WTC11 (cell line): Measurements from ENCODE around the gene LSR. TPM values are rescaled to one million over a fixed set of nuclear protein-coding genes. Genes with fewer than 3 reads are reported as not detected.
A peak's percentile ranks its signal among the peaks of the same experiment; 100 is the strongest.

ENCODE experiments used
- ATAC-seq: fragments of 200-7000 bp; cut with Tn5 transposase; 2 replicates; pipeline ENCODE4 v1.10.0; 2021; ENCODE audit warnings: mild to moderate bottlenecking, moderate library complexity
- CTCF ChIA-PET: fragments of 300-600 bp; sonication (Branson Sonifier 250); formaldehyde crosslinking; loops from one replicate; lab custom pipeline; 2021; ENCODE audit warnings: antibody characterized with exemption; lab: Charles Lee
- POLR2A ChIA-PET: fragments of 350-600 bp; sonication (Branson Sonifier 250); formaldehyde crosslinking; loops from one replicate; lab custom pipeline; 2021; ENCODE audit warnings: antibody characterized with exemption; lab: Charles Lee
- DNase-seq: peaks from one replicate; pipeline ENCODE4 v3.0.0; 2021; ENCODE audit warnings: low spot score
- H3K27ac Mint-ChIP-seq: 2 replicates; pipeline ENCODE4 v1.8.0; 2021; ENCODE audit warnings: mixed read lengths
- H3K27me3 Mint-ChIP-seq: 2 replicates; pipeline ENCODE4 v1.8.0; 2021; ENCODE audit warnings: low read depth, mild to moderate bottlenecking, moderate library complexity, mixed read lengths
- H3K36me3 Mint-ChIP-seq: 2 replicates; pipeline ENCODE4 v1.8.0; 2021; ENCODE audit warnings: mixed read lengths
- H3K4me1 Mint-ChIP-seq: 2 replicates; pipeline ENCODE4 v1.8.0; 2022; ENCODE audit warnings: mixed read lengths
- H3K4me3 Mint-ChIP-seq: 2 replicates; pipeline ENCODE4 v1.8.0; 2021; ENCODE audit warnings: mild to moderate bottlenecking, moderate library complexity, mixed read lengths
- H3K9me3 Mint-ChIP-seq: 2 replicates; pipeline ENCODE4 v1.8.0; 2021; ENCODE audit warnings: mixed read lengths
- ATF1 ChIP-seq: sonication (generic); formaldehyde crosslinking; IDR thresholded peaks from 2 replicates; pipeline ENCODE4 v1.8.1; 2023; ENCODE audit warnings: mild to moderate bottlenecking, moderate library complexity, missing genetic modification reagents
- CBFB ChIP-seq: sonication (generic); formaldehyde crosslinking; IDR thresholded peaks from 2 replicates; pipeline ENCODE4 v1.8.1; 2022; ENCODE audit warnings: mild to moderate bottlenecking, low read depth, missing genetic modification reagents
- ESRRA ChIP-seq: sonication (generic); formaldehyde crosslinking; IDR thresholded peaks from 2 replicates; pipeline ENCODE4 v1.8.1; 2022; ENCODE audit warnings: mild to moderate bottlenecking, missing genetic modification reagents, borderline replicate concordance
- ETV6 ChIP-seq: sonication (generic); formaldehyde crosslinking; IDR thresholded peaks from 2 replicates; pipeline ENCODE4 v1.8.1; 2022; ENCODE audit warnings: mild to moderate bottlenecking, missing genetic modification reagents
- GRHL2 ChIP-seq: fragments of 250-450 bp; sonication (Bioruptor Pico); IDR thresholded peaks from 2 replicates; pipeline ENCODE4 v1.8.0; 2022; ENCODE audit warnings: mild to moderate bottlenecking, moderate library complexity; ENCODE audit not compliant: insufficient replicate concordance, severe bottlenecking
- IRF2 ChIP-seq: sonication (generic); formaldehyde crosslinking; IDR thresholded peaks from 2 replicates; pipeline ENCODE4 v1.8.0; 2022; ENCODE audit warnings: low read depth, missing genetic modification reagents, borderline replicate concordance
- MYBL2 ChIP-seq: sonication (generic); formaldehyde crosslinking; IDR thresholded peaks from 2 replicates; pipeline ENCODE4 v1.8.1; 2023; ENCODE audit warnings: mild to moderate bottlenecking, moderate library complexity, missing genetic modification reagents
- NR2C2 ChIP-seq: sonication (generic); formaldehyde crosslinking; IDR thresholded peaks from 2 replicates; pipeline ENCODE4 v1.8.0; 2022; ENCODE audit warnings: mild to moderate bottlenecking, missing genetic modification reagents
- OVOL2 ChIP-seq: fragments of 250-450 bp; sonication (Bioruptor Pico); IDR thresholded peaks from 2 replicates; pipeline ENCODE4 v1.9.0; 2021; ENCODE audit warnings: mild to moderate bottlenecking, borderline replicate concordance
- PRRX2 ChIP-seq: fragments of 250-450 bp; sonication (Bioruptor Pico); IDR thresholded peaks from 2 replicates; pipeline ENCODE4 v1.8.0; 2021; ENCODE audit warnings: mild to moderate bottlenecking
- RELA ChIP-seq: sonication (generic); formaldehyde crosslinking; IDR thresholded peaks from 2 replicates; pipeline ENCODE4 v1.8.1; 2022; ENCODE audit warnings: missing genetic modification reagents, mild to moderate bottlenecking, borderline replicate concordance
- RORB ChIP-seq: fragments of 250-450 bp; sonication (Bioruptor Pico); IDR thresholded peaks from 2 replicates; pipeline ENCODE4 v1.9.0; 2021; ENCODE audit warnings: mild to moderate bottlenecking
- SMAD3 ChIP-seq: sonication (generic); formaldehyde crosslinking; IDR thresholded peaks from 2 replicates; pipeline ENCODE4 v1.8.0; 2022; ENCODE audit warnings: missing genetic modification reagents, mild to moderate bottlenecking, borderline replicate concordance
- ZBTB21 ChIP-seq: sonication (generic); formaldehyde crosslinking; IDR thresholded peaks from 2 replicates; pipeline ENCODE4 v1.8.1; 2023; ENCODE audit warnings: mild to moderate bottlenecking, missing genetic modification reagents, borderline replicate concordance
- ZMAT4 ChIP-seq: fragments of 250-450 bp; sonication (Bioruptor Pico); IDR thresholded peaks from 2 replicates; pipeline ENCODE4 v1.9.0; 2021; ENCODE audit warnings: mild to moderate bottlenecking
- ZNF121 ChIP-seq: sonication (generic); formaldehyde crosslinking; IDR thresholded peaks from 2 replicates; pipeline ENCODE4 v1.8.0; 2023; ENCODE audit warnings: missing genetic modification reagents
- ZNF219 ChIP-seq: sonication (generic); formaldehyde crosslinking; IDR thresholded peaks from 2 replicates; pipeline ENCODE4 v1.8.0; 2023; ENCODE audit warnings: missing genetic modification reagents, mild to moderate bottlenecking, borderline replicate concordance
- ZNF232 ChIP-seq: sonication (generic); formaldehyde crosslinking; IDR thresholded peaks from 2 replicates; pipeline ENCODE4 v1.8.0; 2022; ENCODE audit warnings: mild to moderate bottlenecking, missing genetic modification reagents
- ZNF281 ChIP-seq: sonication (generic); formaldehyde crosslinking; IDR thresholded peaks from 2 replicates; pipeline ENCODE4 v1.8.0; 2023; ENCODE audit warnings: mild to moderate bottlenecking, missing genetic modification reagents
- total RNA-seq: library from RNA; stranded (reverse); gene quantifications from 3 replicates; pipeline ENCODE4 v1.2.3, GENCODE V29; 2021
- TF ChIP-seq, protein P1 (sequence below): sonication (generic); formaldehyde crosslinking; IDR thresholded peaks from 2 replicates; pipeline ENCODE4 v1.8.0; 2023; ENCODE audit warnings: missing genetic modification reagents
- TF ChIP-seq, protein P2 (sequence below): fragments of 250-450 bp; sonication (Bioruptor Pico); IDR thresholded peaks from 2 replicates; pipeline ENCODE4 v1.9.0; 2021; ENCODE audit warnings: mild to moderate bottlenecking
- TF ChIP-seq, protein P3 (sequence below): fragments of 250-450 bp; sonication (Bioruptor Pico); conservative IDR thresholded peaks from 2 replicates; pipeline ENCODE4 v1.9.0; 2021; ENCODE audit warnings: mild to moderate bottlenecking
- TF ChIP-seq, protein P4 (sequence below): sonication (generic); formaldehyde crosslinking; IDR thresholded peaks from 2 replicates; pipeline ENCODE4 v1.8.1; 2022; ENCODE audit warnings: low read depth, missing genetic modification reagents, borderline replicate concordance

The LSR gene
- total RNA-seq, 1 experiment from 2014 or later: 130 TPM

DNA sequence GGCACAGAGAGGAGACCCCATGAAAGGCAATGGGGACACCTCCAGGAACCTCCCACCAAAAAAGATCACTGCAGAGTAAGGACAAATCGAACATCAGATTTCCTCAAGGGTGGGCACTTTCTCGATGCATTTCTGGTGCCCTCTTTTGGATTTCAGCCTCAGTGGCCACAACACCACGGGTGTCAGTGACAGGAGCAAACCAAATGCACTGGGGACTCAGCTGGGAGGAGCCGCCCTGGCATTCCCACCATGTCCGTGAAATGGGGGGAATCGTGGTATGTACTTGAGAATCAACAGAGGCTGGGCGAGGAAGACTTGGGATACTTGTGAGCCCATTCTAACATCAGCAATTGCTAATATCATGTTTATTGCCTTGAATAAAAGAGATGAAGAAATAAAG, 36.6 kb upstream of the LSR start:
- Mint-ChIP-seq H3K27me3 (no peaks in the 10 kb centered on the region; the same call in 1 of the 2 replicates), H3K36me3 (peaks cover 3% of the 10 kb centered on the region; the same call in 1 of the 2 replicates), H3K27ac (0 out of 2 replicates have a peak overlapping the region, but pooled peaks have one; percentile 41), H3K4me3 (no peak overlapping the region), H3K4me1 (peaks cover 14% of the 10 kb centered on the region), H3K9me3 (peaks cover 14% of the 10 kb centered on the region)
- TF ChIP-seq IRF2 (CRISPR knock-in tag) (no peak), SMAD3 (CRISPR knock-in tag) (no peak), NR2C2 (CRISPR knock-in tag) (no peak), PRRX2 (CRISPR knock-in tag) (no peak), ZMAT4 (no peak), RELA (CRISPR knock-in tag) (no peak), GRHL2 (CRISPR knock-in tag) (no peak), ETV6 (CRISPR knock-in tag) (no peak)
- TF ChIP-seq, protein P1, sequence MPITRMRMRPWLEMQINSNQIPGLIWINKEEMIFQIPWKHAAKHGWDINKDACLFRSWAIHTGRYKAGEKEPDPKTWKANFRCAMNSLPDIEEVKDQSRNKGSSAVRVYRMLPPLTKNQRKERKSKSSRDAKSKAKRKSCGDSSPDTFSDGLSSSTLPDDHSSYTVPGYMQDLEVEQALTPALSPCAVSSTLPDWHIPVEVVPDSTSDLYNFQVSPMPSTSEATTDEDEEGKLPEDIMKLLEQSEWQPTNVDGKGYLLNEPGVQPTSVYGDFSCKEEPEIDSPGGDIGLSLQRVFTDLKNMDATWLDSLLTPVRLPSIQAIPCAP (CRISPR knock-in tag): no peak
- TF ChIP-seq, protein P2, sequence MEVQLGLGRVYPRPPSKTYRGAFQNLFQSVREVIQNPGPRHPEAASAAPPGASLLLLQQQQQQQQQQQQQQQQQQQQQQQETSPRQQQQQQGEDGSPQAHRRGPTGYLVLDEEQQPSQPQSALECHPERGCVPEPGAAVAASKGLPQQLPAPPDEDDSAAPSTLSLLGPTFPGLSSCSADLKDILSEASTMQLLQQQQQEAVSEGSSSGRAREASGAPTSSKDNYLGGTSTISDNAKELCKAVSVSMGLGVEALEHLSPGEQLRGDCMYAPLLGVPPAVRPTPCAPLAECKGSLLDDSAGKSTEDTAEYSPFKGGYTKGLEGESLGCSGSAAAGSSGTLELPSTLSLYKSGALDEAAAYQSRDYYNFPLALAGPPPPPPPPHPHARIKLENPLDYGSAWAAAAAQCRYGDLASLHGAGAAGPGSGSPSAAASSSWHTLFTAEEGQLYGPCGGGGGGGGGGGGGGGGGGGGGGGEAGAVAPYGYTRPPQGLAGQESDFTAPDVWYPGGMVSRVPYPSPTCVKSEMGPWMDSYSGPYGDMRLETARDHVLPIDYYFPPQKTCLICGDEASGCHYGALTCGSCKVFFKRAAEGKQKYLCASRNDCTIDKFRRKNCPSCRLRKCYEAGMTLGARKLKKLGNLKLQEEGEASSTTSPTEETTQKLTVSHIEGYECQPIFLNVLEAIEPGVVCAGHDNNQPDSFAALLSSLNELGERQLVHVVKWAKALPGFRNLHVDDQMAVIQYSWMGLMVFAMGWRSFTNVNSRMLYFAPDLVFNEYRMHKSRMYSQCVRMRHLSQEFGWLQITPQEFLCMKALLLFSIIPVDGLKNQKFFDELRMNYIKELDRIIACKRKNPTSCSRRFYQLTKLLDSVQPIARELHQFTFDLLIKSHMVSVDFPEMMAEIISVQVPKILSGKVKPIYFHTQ: no peak
- TF ChIP-seq, protein P3, sequence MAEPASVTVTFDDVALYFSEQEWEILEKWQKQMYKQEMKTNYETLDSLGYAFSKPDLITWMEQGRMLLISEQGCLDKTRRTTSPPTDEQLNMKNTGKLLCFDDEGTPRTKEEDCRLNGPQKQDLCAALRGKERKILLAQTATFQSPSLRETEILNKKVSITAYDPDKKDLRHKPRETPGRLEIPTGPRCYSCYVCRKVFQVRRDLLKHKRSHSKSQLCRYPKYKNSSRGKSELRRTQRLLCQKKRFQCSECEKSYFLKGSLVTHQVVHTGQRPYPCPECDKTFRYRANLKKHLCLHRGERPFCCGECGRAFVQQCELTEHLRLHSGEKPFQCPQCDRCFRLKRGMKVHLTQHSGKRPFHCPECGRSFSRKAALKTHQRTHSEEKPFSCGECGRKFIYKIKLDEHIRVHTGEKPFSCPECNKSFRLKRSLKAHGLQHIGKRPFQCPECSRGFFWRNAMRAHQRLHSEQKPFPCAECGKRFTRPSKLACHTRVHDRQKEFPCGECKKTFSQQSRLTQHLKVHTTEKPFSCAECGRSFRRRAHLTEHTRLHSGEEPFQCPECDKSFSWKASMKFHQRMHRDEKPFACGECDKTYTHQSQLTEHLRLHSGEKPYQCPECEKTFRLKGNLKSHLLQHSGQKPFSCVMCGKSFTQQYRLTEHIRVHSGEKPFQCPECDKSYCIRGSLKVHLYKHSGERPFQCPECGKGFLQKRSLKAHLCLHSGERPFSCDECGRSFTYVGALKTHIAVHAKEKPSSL: no peak
- ATAC-seq: no peak
- no peak for DNase-seq
- ChIA-PET POLR2A (interaction anchor here (0.6 kb wide), 1 partner anchor 25 kb away, joined by 4 read pairs; no protein-coding TSS in a partner anchor), CTCF (interaction anchor here (0.7 to 1.5 kb wide), 3 partner anchors 13 to 97 kb away, joined by 3 to 7 read pairs (median 3); no protein-coding TSS in a partner anchor)

DNA sequence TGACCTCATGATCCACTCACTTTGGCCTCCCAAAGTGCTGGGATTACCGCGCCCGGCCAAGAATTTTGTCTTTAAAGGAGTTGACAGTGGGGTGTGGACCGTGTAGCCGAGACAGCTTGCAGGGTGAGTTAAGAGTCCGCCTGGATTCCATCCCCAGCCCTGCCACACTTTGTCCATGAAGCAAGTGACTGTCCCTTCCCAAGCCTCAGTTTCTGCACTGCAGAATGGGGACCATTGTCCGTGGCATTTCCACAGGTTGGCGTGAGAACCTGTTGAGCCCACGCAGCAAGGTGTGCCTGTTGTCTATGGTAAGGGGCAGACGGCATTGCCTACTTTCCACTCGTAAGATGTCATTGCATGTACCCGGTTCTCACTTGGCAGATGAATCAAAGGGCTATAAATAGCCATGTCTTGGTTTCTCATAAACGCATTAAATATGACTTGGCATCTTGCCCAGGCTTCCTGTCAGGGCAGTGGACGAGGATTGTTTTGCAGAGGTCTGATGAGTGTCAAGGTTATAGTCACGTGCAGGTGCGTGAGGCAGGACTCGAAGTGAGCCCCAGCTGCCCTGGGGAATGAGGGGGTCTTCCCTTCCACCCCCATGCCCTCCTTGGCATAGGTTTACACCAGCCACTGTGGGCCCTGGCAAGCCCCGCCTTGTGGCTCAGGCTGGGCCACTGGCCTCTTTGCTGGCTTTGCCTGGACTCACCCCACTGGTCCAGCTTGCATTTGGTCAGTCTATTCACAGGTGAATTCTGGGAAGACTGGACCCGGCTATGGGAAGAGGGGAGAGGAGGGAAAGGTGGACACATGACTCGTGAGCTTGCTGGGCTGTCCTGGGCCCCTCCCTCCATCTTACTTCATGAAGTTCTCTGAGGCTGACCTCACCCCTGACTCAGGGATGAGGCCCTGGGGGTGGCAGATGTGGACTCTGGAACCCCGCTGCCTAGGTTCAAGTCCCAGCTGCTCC, 34.9 kb upstream of the LSR start:
- ChIA-PET POLR2A (no interaction called here), CTCF (interaction anchor here (0.7 kb wide), 1 partner anchor 11 kb away, joined by 3 read pairs; no protein-coding TSS in a partner anchor)
- no peak for ATAC-seq
- Mint-ChIP-seq H3K27ac (no peak overlapping the region), H3K27me3 (peaks cover 2% of the 10 kb centered on the region; the same call in 1 of the 2 replicates), H3K4me3 (no peak overlapping the region), H3K4me1 (peaks cover 14% of the 10 kb centered on the region), H3K36me3 (peaks cover 6% of the 10 kb centered on the region; the same call in 1 of the 2 replicates), H3K9me3 (peaks cover 18% of the 10 kb centered on the region)
- no peak for DNase-seq
- TF ChIP-seq ZNF121 (CRISPR knock-in tag): no peak
- no peak for TF ChIP-seq ZNF219
- TF ChIP-seq MYBL2 (CRISPR knock-in tag): no peak
- TF ChIP-seq ZNF281: no peak
- no peak for TF ChIP-seq ESRRA
- TF ChIP-seq CBFB (CRISPR knock-in tag): no peak
- TF ChIP-seq GRHL2 (CRISPR knock-in tag): no peak
- TF ChIP-seq ZNF232 (CRISPR knock-in tag): no peak
- TF ChIP-seq OVOL2 (CRISPR knock-in tag): no peak
- TF ChIP-seq, protein P4, sequence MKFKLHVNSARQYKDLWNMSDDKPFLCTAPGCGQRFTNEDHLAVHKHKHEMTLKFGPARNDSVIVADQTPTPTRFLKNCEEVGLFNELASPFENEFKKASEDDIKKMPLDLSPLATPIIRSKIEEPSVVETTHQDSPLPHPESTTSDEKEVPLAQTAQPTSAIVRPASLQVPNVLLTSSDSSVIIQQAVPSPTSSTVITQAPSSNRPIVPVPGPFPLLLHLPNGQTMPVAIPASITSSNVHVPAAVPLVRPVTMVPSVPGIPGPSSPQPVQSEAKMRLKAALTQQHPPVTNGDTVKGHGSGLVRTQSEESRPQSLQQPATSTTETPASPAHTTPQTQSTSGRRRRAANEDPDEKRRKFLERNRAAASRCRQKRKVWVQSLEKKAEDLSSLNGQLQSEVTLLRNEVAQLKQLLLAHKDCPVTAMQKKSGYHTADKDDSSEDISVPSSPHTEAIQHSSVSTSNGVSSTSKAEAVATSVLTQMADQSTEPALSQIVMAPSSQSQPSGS (CRISPR knock-in tag): no peak
- no peak for TF ChIP-seq ATF1 (CRISPR knock-in tag)
- TF ChIP-seq ZBTB21 (CRISPR knock-in tag): no peak
- TF ChIP-seq RORB: no peak
